Measurements from ENCODE around the gene ARFGAP2. TPM values are rescaled to one million over a fixed set of nuclear protein-coding genes. Genes with fewer than 3 reads are reported as not detected.

The ARFGAP2 gene
- total and polyA plus RNA-seq, 9 of the 15 experiments (the other 6 are each of a cell fraction or from before 2014, with no cell fraction given), result 29.1 to 140 (median 90.1) TPM

GRCh38 chr11:47132490-47132889 lies 44.2 kb downstream of the ARFGAP2 start:
- no TSS peak for BruUV-seq (replicated peaks)

More at GRCh38 chr11:47132490-47132889, 44.2 kb downstream of the ARFGAP2 start:
- DNase-seq (ENCODE audit: extremely low read depth in 1 of 4, low spot score in 3 of 4) (no peak), FAIRE-seq (no peak), ATAC-seq (no peak)
- intact Hi-C loops (cut with micrococcal nuclease), result no loop called here
- H3K4me1 ChIP-seq (replicated peaks in 1 of 2; ENCODE audit: control insufficient read depth in 2 of 2, insufficient read depth in 2 of 2, low read length in 2 of 2), result peaks cover 0 to 6% of the 10 kb centered on the region in 2 experiments; a peak in 2 of 5 replicates
- POLR2A ChIA-PET, result interaction anchor here (1.0 kb wide), 1 partner anchor 10 kb away, joined by 5 read pairs; no protein-coding TSS in a partner anchor
- TF ChIP-seq CAMTA2 (CRISPR knock-in tag; conservative IDR thresholded peaks at IDR 0.05), result no peak
- TF ChIP-seq HNRNPK (IDR thresholded peaks at IDR 0.05; ENCODE audit: low read depth, low read length, poor library complexity, severe bottlenecking), result no peak
- no peak for TF ChIP-seq ATF7 (IDR thresholded peaks at IDR 0.05)
- no peak for TF ChIP-seq EP300 (IDR thresholded peaks at IDR 0.05; ENCODE audit: low read length)
- TF ChIP-seq ZNF561 (CRISPR knock-in tag; conservative IDR thresholded peaks at IDR 0.05), result no peak
- no peak for TF ChIP-seq HNRNPUL1 (IDR thresholded peaks at IDR 0.05; ENCODE audit: low read length)
- TF ChIP-seq ELK3 (CRISPR knock-in tag; IDR thresholded peaks at IDR 0.05), result no peak
- H4K20me1 ChIP-seq (replicated peaks; ENCODE audit: control insufficient read depth, insufficient read depth, low read length), result no peaks in the 10 kb centered on the region; the same call in 1 of the 2 replicates
- no peaks in the 10 kb centered on the region for H3K79me2 ChIP-seq (ENCODE audit: control insufficient read depth, insufficient read depth, low read length)
- H3K27me3 ChIP-seq (ENCODE audit: control insufficient read depth in 2 of 2, insufficient read depth in 2 of 2, low read length in 2 of 2), result no peaks in the 10 kb centered on the region; a peak in 1 of 5 replicates
- H3K9me1 ChIP-seq (ENCODE audit: control insufficient read depth, insufficient read depth, low read length), result no peaks in the 10 kb centered on the region
- CTCF ChIA-PET (ENCODE audit: low intra/inter-chr PET ratio), result no interaction called here
- H3K9ac ChIP-seq (ENCODE audit: insufficient read depth in 1 of 2, low read depth in 2 of 2, low read length in 2 of 2), result no peak overlapping the region
- no peak overlapping the region for H3K4me3 ChIP-seq
- no peaks in the 10 kb centered on the region for H3K36me3 ChIP-seq (ENCODE audit: control insufficient read depth, insufficient read depth, low read length)
- in situ Hi-C loops (cut with MboI), result loop anchor here (10.0 kb wide), 1 partner anchor 388 kb away; no protein-coding TSS in a partner anchor
- no peak overlapping the region for H3K4me2 ChIP-seq (ENCODE audit: insufficient read depth, low read length)
- no peak overlapping the region for H2AFZ ChIP-seq (ENCODE audit: low read depth, low read length)
- no peaks in the 10 kb centered on the region for H3K9me3 ChIP-seq (replicated peaks; ENCODE audit: control insufficient read depth, insufficient read depth, low read depth, low read length)
- no peak overlapping the region for H3K27ac ChIP-seq (ENCODE audit: extremely low read depth, low read depth, low read length)
